ENCODE data around the gene SEMA4G.

DNA sequence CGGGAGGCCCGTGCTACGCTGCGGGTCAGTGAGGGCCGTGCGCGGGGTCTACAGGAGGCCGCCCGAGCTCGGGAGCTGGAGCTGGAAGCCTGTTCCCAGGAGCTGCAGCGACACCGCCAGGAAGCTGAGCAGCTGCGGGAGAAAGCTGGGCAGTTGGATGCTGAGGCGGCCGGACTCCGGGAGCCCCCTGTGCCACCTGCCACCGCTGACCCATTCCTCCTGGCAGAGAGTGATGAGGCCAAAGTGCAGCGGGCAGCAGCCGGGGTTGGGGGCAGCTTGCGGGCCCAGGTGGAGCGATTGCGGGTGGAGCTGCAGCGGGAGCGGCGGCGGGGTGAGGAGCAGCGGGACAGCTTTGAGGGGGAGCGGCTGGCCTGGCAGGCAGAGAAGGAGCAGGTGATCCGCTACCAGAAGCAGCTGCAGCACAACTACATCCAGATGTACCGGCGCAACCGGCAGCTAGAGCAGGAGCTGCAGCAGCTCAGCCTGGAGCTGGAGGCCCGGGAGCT is 37.3 kb downstream of the SEMA4G start:
- no peak for TF ChIP-seq TARDBP (IDR thresholded peaks at IDR 0.05)
- TF ChIP-seq ELF4 (IDR thresholded peaks at IDR 0.05), result no peak
- TF ChIP-seq FOXM1 (IDR thresholded peaks at IDR 0.05; ENCODE audit: borderline replicate concordance), result no peak
- TF ChIP-seq BHLHE40 (IDR thresholded peaks at IDR 0.05; ENCODE audit: borderline replicate concordance), result no peak
- no peak for TF ChIP-seq SP1 (IDR thresholded peaks at IDR 0.05)
